M059J (cell line): ENCODE data around the gene KCNH8. TPM values are rescaled to one million over a fixed set of nuclear protein-coding genes. Genes with fewer than 3 reads are reported as not detected.

Experiments
- DNase-seq: peaks from one replicate; pipeline ENCODE4 v3.0.0-alpha.2; 2012; ENCODE audit warnings: low read depth
- total RNA-seq: library from RNA; depleted of rRNA; stranded (reverse); fragments of >200 nt; shearing (Covaris generic); gene quantifications from 2 replicates; pipeline ENCODE4 v1.2.3, GENCODE V29; 2014

Gene KCNH8
- total RNA-seq, 1 experiment from 2014 or later = not detected

DNA sequence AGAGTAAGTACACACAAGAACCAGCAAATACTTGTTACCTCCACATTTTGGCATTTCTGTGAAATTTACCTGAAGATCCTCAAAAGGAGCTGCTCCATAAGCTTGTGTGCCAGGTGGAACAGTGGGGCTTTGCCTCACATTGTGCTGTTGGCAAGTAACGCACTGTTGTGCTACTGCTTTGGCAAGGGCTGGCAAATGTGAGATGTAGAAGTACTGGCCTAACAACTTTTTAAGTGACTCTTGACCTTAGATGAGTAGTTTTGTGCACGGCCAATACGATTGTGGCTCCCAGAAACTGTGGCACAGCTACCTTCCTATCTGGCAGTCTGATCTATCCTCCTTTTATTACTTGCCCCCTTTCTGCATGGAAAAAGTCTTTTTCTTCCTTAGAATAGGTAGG is 337.0 kb downstream of the KCNH8 start:
- no peak for DNase-seq

DNA sequence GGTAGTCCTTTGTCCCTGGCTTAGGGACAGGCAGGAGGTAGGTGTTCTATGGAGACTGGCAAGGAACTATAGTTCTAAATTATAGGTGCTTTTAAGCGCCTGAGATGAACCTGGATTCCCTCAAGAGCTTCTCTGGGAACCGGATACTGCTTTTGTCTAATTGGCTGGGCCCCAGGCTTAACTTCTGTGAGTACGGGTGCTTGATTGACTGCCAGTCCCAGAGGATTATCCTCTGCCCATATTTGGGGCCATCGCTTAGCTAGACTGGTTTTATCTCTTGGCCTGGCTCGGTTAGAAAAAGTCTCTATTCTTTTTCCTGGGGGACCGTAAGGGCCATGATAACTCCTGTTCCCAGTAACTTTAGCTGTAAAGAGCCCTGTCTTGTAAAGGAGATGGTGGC is 339.1 kb downstream of the KCNH8 start:
- DNase-seq = no peak

DNA sequence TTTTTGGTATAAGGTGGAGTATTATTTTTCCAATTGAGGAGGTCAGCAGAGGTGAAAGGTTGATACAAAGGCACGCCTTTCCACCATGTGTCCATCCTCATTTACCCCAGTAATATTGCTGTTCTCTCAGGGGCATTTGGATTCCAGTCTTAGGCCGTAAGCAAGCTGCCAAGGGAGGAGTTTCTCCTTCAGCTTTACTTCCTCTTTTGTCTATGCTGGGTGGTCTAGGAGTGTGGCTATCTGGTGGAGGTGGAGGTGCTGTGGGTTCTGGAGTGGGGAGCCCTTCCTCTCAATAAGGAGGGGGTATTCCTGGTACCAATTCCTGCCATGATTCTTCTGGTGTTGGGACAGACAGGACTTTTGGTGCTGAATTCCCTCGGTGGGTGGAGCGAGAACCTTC is 340.6 kb downstream of the KCNH8 start:
- no peak for DNase-seq

DNA sequence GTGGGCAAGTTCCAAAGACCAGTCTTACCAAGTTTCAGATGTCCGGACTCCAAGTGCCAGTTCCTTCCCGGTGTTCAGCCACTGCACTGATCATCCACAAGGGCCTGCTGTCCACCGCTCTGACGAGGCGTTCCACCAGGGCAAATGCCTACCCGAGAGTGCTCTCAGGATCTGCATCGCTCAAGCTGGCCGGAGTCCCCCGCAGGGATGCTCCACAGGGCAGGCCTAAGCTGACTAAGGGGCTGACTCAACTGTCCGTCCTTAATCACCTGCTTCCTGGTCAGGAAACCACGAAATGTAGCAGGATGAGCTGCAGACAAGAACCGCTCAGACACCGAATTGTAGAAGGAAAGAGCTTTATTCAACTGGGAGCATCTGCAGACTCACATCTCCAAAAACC is 341.6 kb downstream of the KCNH8 start:
- DNase-seq = no peak

DNA sequence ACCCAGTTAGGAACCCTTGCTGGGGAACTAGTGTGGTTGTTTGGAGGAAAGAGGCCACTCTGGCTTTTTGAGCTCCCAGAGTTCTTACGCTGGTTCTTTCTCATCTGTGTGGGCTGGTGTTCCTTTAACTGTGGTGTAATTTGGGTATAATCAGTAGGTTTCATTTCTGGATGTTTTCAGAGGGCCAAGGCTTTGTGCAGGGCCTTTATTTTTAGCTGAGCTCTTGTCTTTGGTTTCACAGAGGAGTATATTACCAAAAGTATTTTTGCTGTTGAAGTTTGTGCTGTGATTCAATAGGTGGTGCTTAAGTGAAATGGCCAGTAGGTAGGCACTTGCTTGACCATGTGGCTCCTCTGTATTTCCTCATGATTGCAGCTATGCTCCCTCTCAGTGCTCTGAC is 357.9 kb downstream of the KCNH8 start:
- no peak for DNase-seq

DNA sequence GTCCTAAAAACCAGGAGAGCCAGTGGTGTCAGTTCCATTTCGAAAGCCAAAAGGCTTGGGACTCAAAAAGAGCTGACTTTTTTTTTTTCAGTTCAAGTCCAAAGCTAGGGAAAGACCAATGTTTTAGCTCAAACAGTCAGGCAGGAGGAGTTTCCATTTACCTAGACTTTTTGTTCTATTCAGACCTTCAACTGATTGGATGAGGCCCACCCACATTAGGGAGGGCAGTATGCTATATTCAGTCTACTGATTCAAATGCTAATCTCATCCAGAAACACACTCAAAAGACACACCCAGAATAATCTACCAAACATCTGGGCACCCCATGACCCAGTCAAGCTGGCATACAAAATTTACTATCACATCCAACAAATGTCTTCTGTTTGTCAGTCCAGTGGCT is 374.0 kb downstream of the KCNH8 start:
- DNase-seq = no peak

DNA sequence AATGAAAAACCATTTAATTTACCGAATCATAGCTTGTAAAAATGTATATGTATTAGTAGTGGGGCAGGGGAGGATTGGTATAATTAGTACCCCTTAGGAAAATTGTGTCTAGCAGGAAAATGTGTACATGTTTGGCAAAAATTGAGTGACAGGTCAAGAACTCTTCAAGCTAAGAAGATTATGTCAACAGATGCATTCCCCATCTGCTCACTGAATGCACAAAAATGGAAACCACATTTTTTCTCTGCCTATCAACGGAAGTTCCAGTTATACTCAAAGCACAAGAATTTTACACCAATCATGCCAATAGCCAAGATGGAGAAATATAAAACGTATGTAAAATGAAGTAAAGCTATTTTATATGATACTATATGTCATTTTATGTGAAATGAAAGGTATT is 377.8 kb downstream of the KCNH8 start:
- no peak for DNase-seq

DNA sequence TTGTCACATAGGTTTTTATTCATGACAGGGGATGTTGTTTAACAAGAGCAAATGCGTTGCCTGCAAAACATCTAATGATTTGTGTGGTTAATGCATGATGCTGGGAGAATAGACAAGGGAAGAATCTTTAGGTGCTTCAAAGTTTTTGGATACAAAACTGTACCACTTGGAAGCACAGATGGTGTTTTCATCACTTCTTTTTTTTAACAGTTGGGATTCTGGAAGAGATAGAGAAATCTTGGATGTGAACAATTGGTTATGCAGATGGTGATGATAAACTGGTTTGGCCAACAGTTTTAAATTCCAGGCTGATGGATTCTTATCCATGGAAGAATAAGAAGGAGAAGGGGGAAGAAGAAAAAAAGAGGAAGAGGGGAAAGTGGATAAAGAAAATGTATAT is 379.4 kb downstream of the KCNH8 start:
- DNase-seq = no peak

DNA sequence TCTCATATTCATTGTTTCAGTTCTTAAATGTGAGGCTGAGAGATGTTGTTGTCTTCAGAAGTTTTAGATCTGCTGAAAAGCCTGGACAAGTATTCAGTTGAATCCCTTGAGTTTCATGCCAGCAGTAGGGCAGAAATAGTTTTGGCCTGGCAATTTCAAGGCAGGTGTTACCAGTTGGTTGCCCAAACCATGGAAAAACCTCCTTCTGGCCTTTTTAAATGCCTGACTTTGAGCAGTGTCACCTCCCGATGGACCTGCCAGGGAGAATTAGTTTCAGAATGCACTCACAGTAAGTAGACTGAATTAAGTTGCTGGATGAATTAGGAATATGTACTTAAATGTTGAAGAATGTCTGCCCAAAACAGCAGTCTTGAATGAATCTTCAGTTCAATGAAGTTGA is 383.1 kb downstream of the KCNH8 start:
- no peak for DNase-seq

DNA sequence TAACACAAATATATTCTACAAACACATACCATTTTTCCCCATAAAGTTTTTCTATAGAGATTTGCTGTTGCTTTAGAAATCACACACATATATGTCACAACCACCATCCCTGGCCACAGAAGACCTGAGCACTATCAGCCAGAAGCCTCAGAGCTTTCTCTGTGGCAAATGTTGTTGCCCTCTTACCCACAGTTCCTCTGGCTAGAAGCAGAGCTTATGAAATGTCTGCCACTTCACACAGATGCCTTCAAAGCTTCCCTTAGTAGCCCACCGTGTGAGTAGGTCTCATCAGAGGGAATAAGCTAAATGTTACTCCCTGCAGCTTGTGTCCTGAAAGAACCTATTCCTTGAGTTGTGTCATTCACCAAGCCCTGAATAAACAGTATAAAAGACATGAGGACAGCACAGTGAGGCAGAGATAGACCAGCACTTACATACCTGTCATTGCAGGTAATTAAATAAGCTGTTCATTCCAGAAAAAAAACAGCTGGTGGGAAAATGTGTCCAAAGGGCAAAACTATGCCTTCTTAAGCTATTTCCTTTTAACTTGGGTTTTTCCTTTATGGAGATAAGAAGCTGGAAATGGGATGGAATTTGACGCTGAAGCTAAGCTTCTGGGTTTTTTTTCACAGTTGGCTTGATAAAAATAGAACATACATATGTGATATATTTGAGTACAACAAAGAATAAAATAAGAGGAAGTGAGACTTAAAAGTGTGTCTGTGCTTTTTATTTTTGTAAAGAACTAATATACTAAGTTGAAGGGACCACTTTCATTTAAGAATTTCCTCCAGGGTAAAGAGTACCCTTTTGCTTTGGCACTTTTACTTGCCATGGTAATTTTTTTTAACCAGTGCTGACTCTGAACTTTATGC is 391.4 kb downstream of the KCNH8 start:
- no peak for DNase-seq

DNA sequence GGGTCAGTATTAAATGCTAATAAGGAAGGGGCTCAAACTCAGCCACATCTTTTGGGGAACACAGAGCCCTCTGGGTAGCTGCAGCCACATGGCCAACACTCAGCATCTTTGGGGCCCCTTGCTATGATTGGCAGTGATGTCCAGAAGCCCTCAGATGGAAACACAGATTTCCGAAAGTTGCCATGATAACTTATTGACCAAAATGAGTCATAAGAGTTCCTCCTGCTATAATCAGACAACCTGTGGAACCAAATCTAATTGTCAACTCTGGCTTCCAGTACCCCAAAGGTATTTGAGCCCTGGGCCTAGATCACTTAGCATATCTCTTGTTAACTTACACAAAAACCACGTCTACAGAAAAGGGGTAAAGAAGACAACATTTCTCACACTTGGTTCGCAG is 392.2 kb downstream of the KCNH8 start:
- no peak for DNase-seq

DNA sequence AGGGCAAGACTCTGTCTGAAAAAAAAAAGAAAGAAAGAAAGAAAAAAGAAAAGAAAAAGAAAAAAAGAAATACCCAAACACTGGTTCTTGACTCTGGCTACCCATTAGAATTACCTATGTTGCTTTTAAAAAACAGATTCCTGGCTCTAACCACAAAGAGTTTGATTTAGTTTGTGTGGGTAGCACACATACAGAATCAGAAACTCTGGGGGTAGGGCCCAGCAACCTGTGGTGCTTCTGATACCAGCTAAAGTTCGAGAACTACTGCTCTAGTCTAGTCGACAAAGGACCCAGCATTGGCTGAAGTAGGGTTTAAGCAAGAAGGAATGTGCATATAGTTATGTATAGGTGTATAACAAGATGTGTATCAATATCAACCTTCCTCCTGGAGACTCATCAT is 393.0 kb downstream of the KCNH8 start:
- no peak for DNase-seq

DNA sequence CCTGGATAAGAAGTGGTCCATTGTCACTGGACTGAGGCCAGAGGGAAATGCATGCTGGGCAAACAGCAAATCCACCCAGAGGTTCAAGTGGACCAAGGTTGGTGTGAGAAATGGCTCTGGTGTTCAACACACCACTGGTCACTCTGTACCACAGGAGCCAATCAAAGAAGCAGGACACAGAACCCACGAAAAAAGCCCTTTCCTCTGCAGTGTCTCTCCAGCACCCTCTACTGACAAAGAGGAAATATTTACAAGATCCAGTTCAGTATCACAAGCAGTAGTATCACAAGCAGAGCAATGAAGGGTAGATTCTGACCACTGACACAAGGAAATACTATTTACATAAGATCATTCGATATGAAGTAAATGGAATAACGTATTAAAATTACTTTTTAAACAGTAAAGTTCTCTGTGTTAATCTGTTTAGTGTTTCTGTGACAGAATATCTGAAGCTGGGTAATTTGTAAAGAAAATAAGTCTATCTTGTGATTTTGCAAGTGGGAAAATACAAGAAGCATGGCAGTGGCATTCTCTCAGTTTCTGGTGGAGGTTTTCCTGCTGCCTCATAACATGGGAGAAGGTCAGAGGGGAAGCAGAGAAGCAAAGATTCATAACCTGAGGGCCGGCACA is 395.0 kb downstream of the KCNH8 start:
- DNase-seq = no peak

DNA sequence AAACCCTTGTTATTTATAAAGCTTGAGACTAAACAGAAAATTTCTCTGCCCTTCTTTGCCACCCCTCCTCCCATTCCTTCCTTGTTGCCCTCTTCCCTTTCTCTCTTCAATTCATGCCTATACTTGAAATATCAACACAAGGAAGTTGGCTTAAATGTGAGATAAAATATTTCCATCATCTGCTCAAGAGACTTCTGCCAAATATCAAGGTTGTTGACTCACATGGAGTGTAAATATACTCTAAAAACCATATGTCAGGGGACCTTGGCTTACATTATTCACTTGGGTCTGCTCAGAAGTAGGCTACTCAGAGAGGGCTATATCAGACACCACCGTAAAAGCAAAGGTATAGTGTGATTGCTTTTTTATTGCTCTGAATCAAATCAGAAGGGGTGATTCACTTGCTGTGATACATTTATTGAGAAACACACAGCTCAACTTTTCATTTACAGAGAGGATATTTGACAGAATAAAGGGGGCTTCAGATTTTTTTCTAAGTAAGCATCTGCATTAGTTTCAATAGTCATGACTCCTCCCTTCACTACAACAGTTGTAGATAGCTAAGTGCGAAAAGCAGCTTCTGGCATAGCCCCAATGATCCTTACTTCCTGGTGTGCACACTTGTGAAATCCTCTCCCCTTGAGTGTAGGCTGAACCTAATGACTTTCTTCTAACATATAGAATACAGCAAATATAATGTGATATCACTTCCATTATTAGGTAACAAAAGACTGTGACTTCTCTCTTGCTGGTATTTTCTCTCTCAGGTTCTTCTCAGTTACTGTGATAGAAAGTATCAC is 399.6 kb downstream of the KCNH8 start:
- DNase-seq = no peak

DNA sequence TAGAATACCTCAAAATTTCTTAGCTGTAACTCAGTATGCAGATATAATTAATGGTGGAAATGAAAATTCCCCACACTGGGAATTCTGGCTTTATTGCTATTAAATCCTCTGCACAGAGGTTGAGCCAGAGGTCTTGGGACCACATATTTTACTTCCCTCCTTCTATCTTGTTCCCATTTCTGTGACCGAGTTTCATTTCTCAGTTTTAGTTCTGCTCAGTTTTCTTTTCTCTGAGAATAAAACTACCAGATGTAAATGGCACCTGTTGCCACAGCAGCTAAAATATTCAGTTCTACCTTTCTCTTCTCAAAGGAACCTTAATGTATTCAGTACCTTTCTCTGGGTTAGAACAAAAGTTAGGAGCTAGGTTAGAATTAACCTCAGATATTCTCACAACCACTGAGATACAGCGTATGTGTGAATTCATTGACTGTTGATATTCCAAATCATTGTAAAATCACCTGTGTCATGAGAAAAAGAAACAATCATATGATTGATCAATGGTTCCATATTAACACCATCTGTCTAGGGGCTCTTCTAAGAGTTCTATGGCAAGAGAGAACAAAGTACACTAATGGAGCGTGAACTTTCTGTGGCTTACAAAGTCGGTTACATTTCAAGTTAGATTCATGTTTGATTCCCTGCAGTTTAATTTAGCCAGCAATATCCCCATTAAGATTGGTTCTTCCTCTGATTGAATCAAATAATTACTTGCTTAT is 411.6 kb downstream of the KCNH8 start:
- DNase-seq = no peak

DNA sequence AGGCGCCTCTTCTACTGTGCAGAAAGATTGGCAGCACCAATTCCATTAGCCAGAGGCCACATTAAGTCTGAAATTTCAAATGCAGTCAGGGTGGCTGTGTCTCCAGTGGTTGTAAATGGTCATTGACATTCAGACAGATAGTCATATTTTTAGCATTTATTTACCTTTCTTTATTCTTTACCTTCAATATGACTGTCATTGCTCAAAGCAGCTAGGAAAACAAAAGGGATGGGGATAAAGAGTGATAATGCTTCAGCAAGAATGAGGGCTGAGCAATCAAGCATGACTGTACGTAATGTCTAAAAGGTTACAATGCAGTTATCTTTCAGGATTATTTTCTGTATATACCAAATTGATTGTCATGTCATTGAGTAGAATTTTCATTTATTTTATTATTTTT is 425.3 kb downstream of the KCNH8 start:
- DNase-seq = no peak

DNA sequence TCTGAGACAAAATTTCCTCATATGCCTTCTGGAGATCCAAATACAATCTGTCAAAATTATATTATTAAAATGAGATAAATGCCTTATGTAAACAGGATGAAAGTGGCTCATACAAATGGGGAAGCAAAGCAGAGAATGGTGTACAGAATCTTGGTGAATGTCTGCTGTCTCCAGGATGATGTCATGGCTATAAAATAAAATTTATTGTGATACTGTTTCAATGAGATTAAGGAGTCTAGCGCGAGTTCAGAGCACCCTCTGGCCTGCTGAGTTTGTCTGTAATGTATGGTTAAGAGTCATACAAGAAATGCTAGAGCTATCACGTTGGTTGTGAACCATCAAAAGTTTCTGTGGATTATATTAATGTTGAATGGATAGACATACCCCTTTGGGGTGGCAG is 426.0 kb downstream of the KCNH8 start:
- no peak for DNase-seq

DNA sequence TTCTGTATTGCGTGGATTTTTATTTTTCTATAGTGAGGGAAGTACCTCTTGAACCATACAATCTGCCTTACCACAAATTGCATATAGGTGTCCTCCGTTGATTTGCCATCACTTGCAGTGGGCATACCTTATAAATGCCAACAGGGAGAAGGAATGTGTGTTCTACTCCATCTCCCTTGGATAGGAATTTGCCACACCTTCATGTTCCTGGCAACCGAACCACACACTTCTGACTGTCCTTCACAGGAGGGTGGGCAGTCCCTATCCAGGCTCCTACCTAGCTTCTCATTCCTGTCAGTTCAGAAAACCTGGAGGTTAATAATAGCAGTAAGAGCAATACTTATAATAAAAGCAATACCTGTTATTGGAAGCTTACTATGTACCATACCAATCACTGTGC is 428.0 kb downstream of the KCNH8 start:
- no peak for DNase-seq
